ENCODE data around the gene TNK1. TPM values are rescaled to one million over a fixed set of nuclear protein-coding genes. Genes with fewer than 3 reads are reported as not detected.

Gene TNK1
- total RNA-seq, 8 experiments from 2014 or later, result 1.3 to 8.6 (median 2.4) TPM

DNA sequence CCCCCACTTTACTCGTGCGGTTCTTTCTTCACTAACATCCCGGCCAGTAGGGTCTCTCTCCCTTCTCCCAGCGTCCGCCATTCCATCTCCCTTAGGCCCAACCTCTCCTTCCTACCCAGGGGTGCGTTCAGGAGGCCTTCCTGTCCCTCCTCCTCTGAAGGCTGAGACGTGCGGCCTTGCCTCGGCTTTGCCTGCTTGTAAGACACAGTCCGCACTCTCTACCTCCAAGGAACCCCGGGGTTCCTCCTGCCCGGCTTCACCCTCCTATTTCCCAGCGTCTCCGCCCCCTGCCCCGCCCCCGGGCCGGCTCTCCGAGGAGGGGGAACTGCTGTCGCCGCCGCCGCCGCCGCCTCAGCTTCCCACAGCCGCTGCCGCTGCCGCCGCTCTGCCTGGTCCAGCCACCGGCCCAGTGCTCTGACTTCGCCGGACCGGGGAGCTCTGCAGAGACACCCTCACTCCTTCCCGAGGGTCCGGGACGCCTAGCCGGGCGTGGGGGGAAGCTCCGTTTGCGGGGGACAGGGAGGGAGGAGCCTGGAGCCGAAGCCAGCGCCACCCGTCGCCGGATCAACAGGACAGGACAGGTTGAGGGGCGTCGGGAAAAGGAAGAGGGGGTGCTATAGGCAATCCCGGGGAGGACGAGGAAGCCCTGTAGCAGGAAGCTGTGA lies 57.2 kb downstream of the TNK1 start:
- Histone ChIP-seq H3K4me3 (peak overlapping the region; percentile 27 to 61 (median 58)), H3K27ac (no peak overlapping the region), H3K4me1 (replicated peaks in 1 of 2) (peaks cover 25 to 34% of the 10 kb centered on the region in 2 donors)
- ATAC-seq (replicated peaks in 6 of 8), result peak in 4 of 8 experiments; percentile 3 to 5 (median 4)
- WGBS, 10 experiments, result 7 to 83% (median 21%) methylated on average over 2 to 11 of the region's 48 CpGs; no CpG with 5 or more reads in 4 of the 10 experiments
- in situ Hi-C loops (cut with MboI; ENCODE audit: low pct_unique_long_range_greater_than_20kb in 2 of 9, low sequenced_read_pairs in 9 of 9, unreplicated experiment in 9 of 9), result no loop called here

DNA sequence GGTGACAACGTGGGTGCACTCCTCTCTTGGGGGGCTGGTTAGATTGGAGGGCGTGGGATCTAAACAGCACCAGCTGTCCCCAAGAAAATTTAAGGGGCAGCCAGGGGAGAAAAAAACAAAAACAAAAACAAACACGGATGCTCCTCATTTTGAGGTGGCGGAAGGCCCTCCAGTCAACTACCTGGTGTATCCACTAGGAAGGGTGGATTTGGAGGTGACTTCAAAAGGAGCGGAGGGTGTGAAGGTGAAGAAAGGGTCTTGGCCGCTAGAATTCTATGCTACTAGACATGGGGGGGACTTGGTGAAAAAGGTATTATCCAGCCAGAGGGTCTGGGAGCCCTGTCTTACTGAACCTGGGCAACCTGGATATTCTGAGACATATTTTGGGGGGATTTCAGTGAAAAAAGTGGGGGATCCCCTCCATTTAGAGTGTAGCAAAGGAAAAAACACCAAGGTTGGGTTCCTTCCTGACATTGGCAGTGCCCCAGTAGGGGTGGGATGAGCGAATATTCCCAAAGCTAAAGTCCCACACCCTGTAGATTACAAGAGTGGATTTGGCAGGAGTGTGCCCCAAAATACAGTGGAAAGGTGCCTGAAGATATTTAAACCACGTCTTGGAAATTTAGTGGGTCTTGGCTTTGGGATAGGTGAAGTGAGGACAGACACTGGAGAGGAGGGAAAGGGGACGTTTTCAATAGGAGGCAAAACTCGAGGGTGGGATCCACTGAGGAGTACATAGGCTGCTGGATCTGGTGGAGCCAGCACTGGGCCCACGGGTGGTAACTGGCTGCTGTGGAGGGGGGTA lies 58.0 kb downstream of the TNK1 start:
- 35 to 93% (median 61%) methylated on average over 2 to 6 of the region's 11 CpGs; no CpG with 5 or more reads in 1 of the 10 experiments for WGBS, 10 experiments
- Histone ChIP-seq H3K4me1 (replicated peaks in 1 of 2) (peaks cover 25 to 34% of the 10 kb centered on the region in 2 donors), H3K4me3 (peak overlapping the region; percentile 55 to 61 (median 58)), H3K27ac (no peak overlapping the region)
- in situ Hi-C loops (cut with MboI; ENCODE audit: low pct_unique_long_range_greater_than_20kb in 2 of 9, low sequenced_read_pairs in 9 of 9, unreplicated experiment in 9 of 9), result no loop called here
- no peak for ATAC-seq (replicated peaks in 6 of 8)

Other genes with a start within 250 kb of the TNK1 start
- 10 to 100 TPM in 4 of 8 experiments, 1 to 10 TPM in 4; 1.4 to 26.7 (median 10.1) TPM for gene ASGR1, start 201.7 kb upstream of the TNK1 start, total RNA-seq
- 10 to 100 TPM in 7 of 8 experiments, 1 to 10 TPM in 1; 5.6 to 91.4 (median 42.6) TPM for gene DLG4, start 161.3 kb upstream of the TNK1 start, total RNA-seq
- gene ACADVL, start 161.2 kb upstream of the TNK1 start, total RNA-seq, result 100 to 1,000 TPM in 7 of 8 experiments, 10 to 100 TPM in 1; 77.7 to 513 (median 215) TPM
- gene DVL2, start 146.6 kb upstream of the TNK1 start, total RNA-seq, result 10 to 100 TPM; 31.3 to 63.1 (median 40.6) TPM
- 10 to 100 TPM; 25.2 to 63.1 (median 49.4) TPM for gene PHF23, start 141.6 kb upstream of the TNK1 start, total RNA-seq
- 100 to 1,000 TPM; 336 to 734 (median 573) TPM for gene GABARAP, start 138.6 kb upstream of the TNK1 start, total RNA-seq
- 10 to 100 TPM; 36.5 to 94.1 (median 56.7) TPM for gene CTDNEP1, start 129.4 kb upstream of the TNK1 start, total RNA-seq
- gene ELP5, start 128.9 kb upstream of the TNK1 start, total RNA-seq, result 10 to 100 TPM; 30.5 to 62.7 (median 51.5) TPM
- 1 to 10 TPM in 4 of 8 experiments, under 1 TPM in 4; 0.32 to 3.7 (median 0.99) TPM for gene CLDN7, start 118.6 kb upstream of the TNK1 start, total RNA-seq
- 1 to 10 TPM in 1 of 8 experiments, under 1 TPM in 7; 0.20 to 1.4 (median 0.38) TPM for gene SLC2A4, start 99.4 kb upstream of the TNK1 start, total RNA-seq
- 1 to 10 TPM in 3 of 8 experiments, under 1 TPM in 5; 0.09 to 2.4 (median 0.51) TPM for gene YBX2, start 86.5 kb upstream of the TNK1 start, total RNA-seq
- 100 to 1,000 TPM; 104 to 785 (median 231) TPM for gene EIF5A, start 73.5 kb upstream of the TNK1 start, total RNA-seq
- 10 to 100 TPM; 35.1 to 61.1 (median 52.0) TPM for gene GPS2, start 65.7 kb upstream of the TNK1 start, total RNA-seq
- gene NEURL4, start 51.8 kb upstream of the TNK1 start, total RNA-seq, result 10 to 100 TPM; 11.4 to 44.6 (median 27.1) TPM
- 10 to 100 TPM in 6 of 8 experiments, 1 to 10 TPM in 2; 4.9 to 36.4 (median 11.4) TPM for gene ACAP1, start 44.6 kb upstream of the TNK1 start, total RNA-seq
- 10 to 100 TPM in 1 of 8 experiments, 1 to 10 TPM in 7; 4.0 to 14.5 (median 6.1) TPM for gene KCTD11, start 28.9 kb upstream of the TNK1 start, total RNA-seq
- gene TMEM95, start 25.9 kb upstream of the TNK1 start, total RNA-seq, result under 1 TPM in 6 of 8 experiments, not detected in 2; 0.11 to 0.57 (median 0.32) TPM
- 10 to 100 TPM in 4 of 8 experiments, 1 to 10 TPM in 4; 3.8 to 24.8 (median 12.4) TPM for gene PLSCR3, start 13.4 kb downstream of the TNK1 start, total RNA-seq
- gene TMEM256, start 23.0 kb downstream of the TNK1 start, total RNA-seq, result 100 to 1,000 TPM in 7 of 8 experiments, 10 to 100 TPM in 1; 50.7 to 141 (median 111) TPM
- gene NLGN2, start 26.8 kb downstream of the TNK1 start, total RNA-seq, result 10 to 100 TPM in 7 of 8 experiments, 1 to 10 TPM in 1; 3.7 to 27.8 (median 18.1) TPM
- under 1 TPM in 1 of 8 experiments, not detected in 7; 1.00 TPM for gene SPEM1, start 39.2 kb downstream of the TNK1 start, total RNA-seq
- under 1 TPM in 3 of 8 experiments, not detected in 5; 0.24 to 0.43 (median 0.40) TPM for gene SPEM2, start 44.5 kb downstream of the TNK1 start, total RNA-seq
- gene SPEM3, start 47.8 kb downstream of the TNK1 start, total RNA-seq, result 1 to 10 TPM in 1 of 8 experiments, under 1 TPM in 5, not detected in 2; 0.13 to 1.0 (median 0.32) TPM
- gene TMEM102, start 54.3 kb downstream of the TNK1 start, total RNA-seq, result 1 to 10 TPM in 6 of 8 experiments, under 1 TPM in 2; 0.33 to 5.4 (median 1.7) TPM
- 10 to 100 TPM in 4 of 8 experiments, 1 to 10 TPM in 2, under 1 TPM in 2; 0.61 to 17.4 (median 7.1) TPM for gene FGF11, start 58.4 kb downstream of the TNK1 start, total RNA-seq
- gene CHRNB1, start 64.0 kb downstream of the TNK1 start, total RNA-seq, result 10 to 100 TPM in 1 of 8 experiments, 1 to 10 TPM in 7; 2.2 to 13.0 (median 8.0) TPM
- 10 to 100 TPM in 7 of 8 experiments, 1 to 10 TPM in 1; 9.8 to 36.2 (median 13.4) TPM for gene ZBTB4, start 98.5 kb downstream of the TNK1 start, total RNA-seq
- 1 to 10 TPM in 4 of 8 experiments, under 1 TPM in 4; 0.49 to 1.9 (median 0.86) TPM for gene SLC35G6, start 100.4 kb downstream of the TNK1 start, total RNA-seq
- 100 to 1,000 TPM in 2 of 8 experiments, 10 to 100 TPM in 6; 26.0 to 137 (median 43.8) TPM for gene POLR2A, start 103.3 kb downstream of the TNK1 start, total RNA-seq
- 1 to 10 TPM in 3 of 8 experiments, under 1 TPM in 4, not detected in 1; 0.22 to 2.9 (median 0.93) TPM for gene TNFSF12, start 168.0 kb downstream of the TNK1 start, total RNA-seq
- gene TNFSF13, start 177.7 kb downstream of the TNK1 start, total RNA-seq, result 1 to 10 TPM; 1.2 to 8.1 (median 2.0) TPM
- gene SENP3, start 180.8 kb downstream of the TNK1 start, total RNA-seq, result 10 to 100 TPM; 37.9 to 75.0 (median 50.2) TPM
- 10 to 100 TPM in 1 of 8 experiments, 1 to 10 TPM in 4, under 1 TPM in 3; 0.58 to 15.7 (median 2.5) TPM for gene CD68, start 198.5 kb downstream of the TNK1 start, total RNA-seq
- 100 to 1,000 TPM in 1 of 8 experiments, 10 to 100 TPM in 7; 36.6 to 109 (median 71.4) TPM for gene MPDU1, start 202.8 kb downstream of the TNK1 start, total RNA-seq
- 1 to 10 TPM; 1.4 to 3.9 (median 2.2) TPM for gene SOX15, start 209.0 kb downstream of the TNK1 start, total RNA-seq
- 10 to 100 TPM; 33.0 to 53.4 (median 46.1) TPM for gene FXR2, start 233.8 kb downstream of the TNK1 start, total RNA-seq
- gene SAT2, start 246.7 kb downstream of the TNK1 start, total RNA-seq, result 100 to 1,000 TPM in 2 of 8 experiments, 10 to 100 TPM in 6; 66.9 to 115 (median 84.4) TPM
- gene SHBG, start 249.0 kb downstream of the TNK1 start, total RNA-seq, result 10 to 100 TPM in 1 of 8 experiments, 1 to 10 TPM in 4, under 1 TPM in 2, not detected in 1; 0.54 to 26.2 (median 1.7) TPM